Uterus (tissue), 2 donors: ENCODE results near the gene MTMR12.

ENCODE experiments used
- CTCF ChIP-seq, 4 experiments: fragments of 200-600 bp in 2 of 4; fragments of 450-650 bp in 2 of 4; sonication (generic) in 2 of 4; IDR thresholded peaks; one replicate each; pipeline ENCODE4 v1.5.1; 2016 to 2019; ENCODE audit warnings: antibody characterized with exemption in 4 of 4, mild to moderate bottlenecking in 2 of 4, moderate library complexity in 1 of 4
- POLR2A ChIP-seq, 2 donors: fragments of 450-650 bp; IDR thresholded peaks; one replicate each; pipeline ENCODE4 v1.6.1; 2016; ENCODE audit warnings: antibody characterized with exemption in 2 of 2, mild to moderate bottlenecking in 1 of 2, moderate library complexity in 1 of 2

- TF ChIP-seq CTCF (IDR thresholded peaks at IDR 0.05), result no peak
- no peak for TF ChIP-seq POLR2A (IDR thresholded peaks at IDR 0.05)
Measured at GRCh38 chr5:32301891-32302290, 10.8 kb downstream of the MTMR12 start.
